HG03095 (cell line): Measurements from ENCODE around the gene LRRC8B.
"Not testable (repeated sequence)": the region's sequence is repeated elsewhere in the genome, so short reads cannot be mapped to it uniquely, and the experiment has no call there.

Experiments used
- ATAC-seq: cut with Tn5 transposase; IDR thresholded peaks from one replicate; pipeline ENCODE4 v1.9.1; 2021; ENCODE audit warnings: moderate library complexity; ENCODE audit not compliant: unreplicated experiment

LRRC8B gene

DNA sequence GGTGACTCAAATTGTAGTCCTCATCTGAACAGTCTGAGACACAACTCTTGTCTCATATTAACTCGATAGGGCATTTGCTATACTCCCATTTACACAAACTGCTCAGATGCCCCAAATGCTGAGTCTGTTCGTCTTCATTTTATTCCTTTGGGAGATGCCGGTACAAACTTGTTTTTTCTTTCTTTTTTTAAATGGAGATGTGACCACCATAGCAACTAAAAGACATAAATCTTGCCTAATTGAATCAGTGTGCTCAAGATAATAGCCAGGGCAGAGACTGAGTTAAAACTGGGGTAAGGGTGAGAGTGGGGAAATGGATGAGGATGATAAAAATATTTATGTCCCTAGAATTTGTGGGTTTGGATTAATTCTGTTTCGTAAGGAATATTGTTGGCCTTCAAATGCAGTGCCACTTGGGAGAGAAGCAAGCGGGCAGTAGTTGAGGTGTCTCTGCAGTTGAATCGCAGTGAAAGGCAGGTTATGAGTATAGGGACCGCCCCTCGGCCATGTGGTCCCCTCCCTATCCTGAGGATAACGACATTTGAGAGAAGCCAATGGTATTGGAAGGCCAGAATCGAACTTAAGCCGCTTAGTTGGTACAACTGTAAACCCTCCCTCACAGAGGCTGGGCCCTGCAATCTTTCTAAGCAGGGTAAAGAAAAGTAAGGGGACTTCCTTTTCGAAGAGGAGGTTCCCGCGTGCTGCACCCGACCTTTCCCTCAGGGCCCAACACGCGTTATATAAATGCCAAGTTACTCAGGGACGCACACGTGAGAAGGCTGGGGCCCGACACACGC, 859 bp upstream of the LRRC8B start:
- peak; percentile 21 for ATAC-seq

DNA sequence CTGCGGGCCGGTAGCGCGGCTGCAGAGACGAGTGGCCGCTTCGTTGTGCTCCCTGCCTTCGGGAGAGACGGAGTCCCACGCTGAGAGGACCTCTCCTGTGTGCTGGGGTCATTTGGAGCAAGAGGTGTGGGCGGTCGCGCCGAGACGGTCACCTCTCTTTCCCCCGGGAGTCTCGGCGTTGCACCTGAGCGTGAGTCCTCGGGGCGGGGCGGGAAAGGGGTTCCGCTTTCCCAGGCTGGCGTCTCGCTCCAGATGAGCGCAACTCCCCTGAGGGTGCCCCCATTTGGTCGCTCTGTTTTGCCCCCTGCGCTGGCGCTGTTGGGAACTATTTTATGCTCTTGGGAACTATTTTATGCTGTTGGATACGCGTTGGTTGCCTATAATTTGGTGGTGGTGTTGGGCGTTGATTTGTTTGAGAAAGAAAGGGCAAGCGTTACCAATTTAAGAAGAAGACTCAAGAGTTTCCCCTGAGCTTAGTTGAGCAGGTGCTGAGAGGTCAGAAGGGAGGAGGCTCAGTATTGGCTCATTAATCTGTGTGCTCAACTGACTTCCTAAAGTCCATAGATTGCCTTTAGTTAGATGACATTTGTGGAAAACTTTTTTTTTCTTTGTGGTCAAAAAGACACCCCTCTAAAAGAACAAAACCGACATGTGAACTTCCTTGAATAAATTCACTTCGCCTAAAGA, 683 bp downstream of the LRRC8B start:
- ATAC-seq: peak; percentile 22

DNA sequence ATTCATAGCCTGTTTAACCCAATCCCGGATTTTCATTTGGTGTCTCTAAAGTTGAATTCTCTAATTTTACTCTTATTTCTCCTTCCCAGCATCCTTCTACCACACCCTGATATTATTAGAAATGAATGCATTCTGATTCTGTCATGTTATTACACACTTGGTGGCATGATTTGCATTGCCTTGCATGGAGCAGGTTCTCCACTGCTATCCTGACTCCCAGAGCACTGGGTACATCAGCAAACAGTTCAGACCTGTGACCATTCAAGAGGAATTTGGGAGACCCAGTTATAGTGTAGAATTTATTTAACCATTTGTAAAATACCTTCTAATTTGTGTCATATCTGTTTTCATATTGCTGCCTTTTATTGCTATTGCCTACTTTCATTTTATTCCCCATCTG, 2.6 kb downstream of the LRRC8B start:
- no peak for ATAC-seq

DNA sequence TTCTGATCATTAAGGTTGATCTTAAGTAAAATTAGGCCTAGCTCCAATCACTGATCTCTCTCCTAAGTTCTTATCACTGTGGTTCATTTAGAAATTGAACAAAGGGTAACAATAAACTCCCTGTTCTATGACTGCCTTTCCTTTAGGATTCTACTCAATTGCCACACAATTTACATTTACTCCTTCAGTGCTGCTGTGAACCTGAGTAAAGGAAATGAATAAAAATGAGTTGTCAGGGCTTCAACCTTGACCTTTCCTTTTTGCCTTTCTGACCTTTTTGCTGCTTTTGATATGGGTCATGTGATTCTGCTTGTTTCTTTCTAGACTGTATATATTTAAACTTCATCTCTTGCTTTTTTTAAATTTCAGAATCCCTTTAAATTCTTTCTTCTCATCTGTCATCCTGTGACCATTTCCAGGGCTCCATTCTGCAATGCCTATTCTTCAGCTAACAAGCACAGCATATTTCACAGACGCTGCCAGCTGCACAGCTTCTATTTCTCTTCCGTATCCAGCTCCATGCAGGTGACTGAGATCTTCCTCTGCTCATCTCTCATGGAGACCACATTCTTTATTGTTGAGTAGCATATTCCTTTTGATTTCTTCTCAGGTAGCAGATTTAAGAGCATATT, 3.2 kb downstream of the LRRC8B start:
- no peak for ATAC-seq

DNA sequence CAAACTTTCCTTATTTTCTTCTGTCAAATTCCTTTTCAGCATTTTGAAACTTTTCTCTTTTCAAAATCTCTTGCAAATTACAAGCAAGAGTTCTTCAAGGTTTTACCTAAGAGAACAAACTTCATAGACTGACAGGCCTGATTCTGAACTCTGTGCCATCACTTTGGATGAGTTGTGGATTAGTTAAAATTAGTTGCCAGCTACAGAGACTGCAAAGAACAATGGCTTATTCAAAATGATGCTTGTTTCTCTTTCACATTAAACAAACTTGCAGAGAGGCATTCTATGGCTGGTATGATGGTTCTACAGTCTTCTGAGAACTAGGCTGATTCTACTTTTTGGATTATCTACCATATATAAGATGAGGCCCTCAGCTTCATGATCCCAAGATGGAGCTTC, 3.8 kb downstream of the LRRC8B start:
- ATAC-seq: no peak

DNA sequence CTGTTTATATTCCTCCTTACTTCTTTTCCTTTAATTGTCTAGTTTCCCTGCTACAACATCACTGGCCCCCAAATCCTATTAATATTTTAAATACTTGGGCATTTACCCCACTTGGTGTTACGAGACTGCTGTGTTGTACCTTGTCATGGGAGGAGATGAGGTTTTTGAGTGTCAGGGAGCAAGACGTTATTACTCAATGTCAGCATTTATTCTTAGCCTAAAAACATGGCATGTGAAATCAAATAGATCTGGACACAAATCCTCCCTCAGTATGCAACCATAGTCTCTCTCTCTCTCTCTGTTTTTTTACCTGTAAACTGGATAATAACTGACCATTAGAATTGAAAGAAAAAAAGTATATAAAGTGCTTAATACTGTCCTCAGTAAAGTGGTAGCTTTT, 4.6 kb downstream of the LRRC8B start:
- ATAC-seq: no peak

DNA sequence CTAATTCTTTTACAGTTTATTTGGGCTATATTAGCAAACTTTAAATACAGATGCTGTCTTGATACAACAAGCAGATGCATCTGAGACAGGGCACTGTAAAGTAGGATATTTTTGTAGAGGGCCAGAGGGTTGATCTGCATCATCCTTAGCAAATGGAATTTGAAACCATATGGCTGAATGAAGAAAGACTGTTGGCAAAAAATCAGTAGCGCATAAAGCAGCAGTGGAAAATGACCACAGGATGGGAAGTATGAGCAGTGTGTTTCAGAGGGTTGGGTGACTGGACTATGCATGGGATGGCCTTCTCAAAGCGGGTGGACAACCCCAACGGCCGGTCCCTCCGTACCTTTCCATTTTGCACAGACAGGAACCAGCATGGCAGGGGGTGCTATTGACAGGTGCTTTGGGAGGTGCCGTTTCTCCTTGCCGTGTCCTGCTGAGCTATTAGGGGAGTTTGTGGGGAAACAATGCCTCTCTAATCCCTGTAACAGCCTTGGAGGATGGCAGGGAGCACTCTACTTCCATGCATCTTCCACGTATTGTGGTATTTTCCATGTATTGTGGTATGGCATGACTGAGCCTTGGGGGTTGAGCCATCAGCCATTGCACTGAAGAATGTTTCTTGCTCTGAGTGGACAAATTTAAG, 5.9 kb downstream of the LRRC8B start:
- ATAC-seq: no peak

DNA sequence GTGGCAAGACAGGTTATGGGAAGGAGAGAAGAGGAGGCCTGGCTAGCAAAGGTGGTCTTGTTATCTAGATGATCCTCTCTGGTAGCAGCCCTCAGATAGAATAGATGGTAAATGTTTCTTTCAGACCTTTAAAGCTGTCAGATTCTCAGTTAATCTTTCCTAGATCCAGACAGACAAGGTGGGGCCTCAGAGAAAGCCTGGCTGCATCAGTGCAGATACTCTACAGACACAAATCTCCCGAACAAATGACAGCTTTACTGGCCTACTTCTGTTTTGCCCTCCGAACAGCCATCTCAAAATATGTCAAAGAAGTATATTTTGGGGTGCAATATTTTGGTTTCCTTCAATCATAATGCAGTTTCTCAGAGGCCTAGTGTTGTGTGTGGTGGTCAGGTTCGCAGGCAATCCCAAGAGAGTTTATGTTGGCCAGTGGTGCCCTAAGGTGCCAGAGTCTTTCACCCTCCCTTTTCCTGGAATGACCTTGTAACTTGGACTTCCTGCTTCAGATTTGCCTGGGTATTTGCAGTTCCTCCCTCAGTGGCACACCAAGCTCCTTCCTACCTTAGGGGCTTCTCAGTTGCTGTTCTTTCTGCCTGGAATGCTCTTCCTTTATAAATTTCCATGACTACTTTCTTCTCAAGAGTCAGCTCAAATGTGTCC, 7.0 kb downstream of the LRRC8B start:
- no peak for ATAC-seq

DNA sequence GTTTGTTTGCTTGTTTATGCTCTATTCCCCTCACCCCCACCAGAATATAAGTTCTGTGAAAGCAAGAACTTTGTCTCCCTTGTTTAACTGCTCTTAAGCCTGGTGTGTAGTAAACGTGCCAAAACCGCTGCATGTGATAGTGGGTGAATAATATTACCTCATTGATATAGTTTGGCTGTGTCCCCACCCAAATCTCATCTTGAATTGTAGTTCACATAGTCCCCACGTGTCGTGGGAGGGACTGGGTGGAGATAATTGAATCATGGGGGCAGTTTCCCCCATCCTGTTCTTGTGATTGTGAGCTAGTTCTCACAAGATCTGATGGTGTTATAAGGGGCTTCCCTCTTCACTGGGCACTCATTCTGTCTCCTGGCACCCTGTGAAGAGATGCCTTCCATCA, 7.6 kb downstream of the LRRC8B start:
- ATAC-seq: no peak

DNA sequence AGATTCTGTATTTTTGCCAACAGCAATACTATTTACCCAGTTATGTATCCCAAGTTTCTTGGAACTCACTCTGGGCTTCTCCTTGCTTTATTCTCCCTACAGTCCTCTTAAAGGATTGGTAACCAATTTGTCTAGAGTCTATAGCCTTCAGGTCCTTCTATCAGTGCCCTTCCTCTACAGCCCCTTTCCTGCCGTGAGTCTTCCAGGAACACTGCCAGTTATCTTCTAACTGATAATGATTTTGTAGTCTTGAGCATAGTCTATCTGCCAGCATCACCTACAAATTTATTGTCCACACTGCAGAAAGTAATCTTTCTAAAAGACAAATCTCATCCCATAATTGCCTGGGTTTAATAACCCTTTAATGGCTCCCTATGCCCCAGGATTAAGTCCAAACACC, 8.2 kb downstream of the LRRC8B start:
- ATAC-seq: no peak

DNA sequence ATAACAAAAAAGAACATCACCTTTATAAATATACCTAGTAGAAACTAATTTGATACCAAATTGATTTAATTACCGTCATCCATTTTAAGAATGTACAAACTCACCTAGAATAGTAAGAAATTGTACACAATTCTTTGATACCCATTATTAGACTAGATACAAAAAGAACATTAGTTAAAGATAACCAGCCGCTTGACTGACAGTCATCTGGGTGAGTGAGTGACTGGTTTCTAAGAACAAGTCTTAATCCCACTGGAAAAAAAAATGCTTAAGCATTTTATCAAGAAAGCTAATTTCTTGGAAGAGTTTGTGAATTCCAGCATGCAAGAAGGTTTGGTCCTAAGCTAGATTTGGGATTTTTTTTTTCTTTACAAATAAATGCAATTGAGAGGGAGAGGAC, 10.9 kb downstream of the LRRC8B start:
- ATAC-seq: no peak

DNA sequence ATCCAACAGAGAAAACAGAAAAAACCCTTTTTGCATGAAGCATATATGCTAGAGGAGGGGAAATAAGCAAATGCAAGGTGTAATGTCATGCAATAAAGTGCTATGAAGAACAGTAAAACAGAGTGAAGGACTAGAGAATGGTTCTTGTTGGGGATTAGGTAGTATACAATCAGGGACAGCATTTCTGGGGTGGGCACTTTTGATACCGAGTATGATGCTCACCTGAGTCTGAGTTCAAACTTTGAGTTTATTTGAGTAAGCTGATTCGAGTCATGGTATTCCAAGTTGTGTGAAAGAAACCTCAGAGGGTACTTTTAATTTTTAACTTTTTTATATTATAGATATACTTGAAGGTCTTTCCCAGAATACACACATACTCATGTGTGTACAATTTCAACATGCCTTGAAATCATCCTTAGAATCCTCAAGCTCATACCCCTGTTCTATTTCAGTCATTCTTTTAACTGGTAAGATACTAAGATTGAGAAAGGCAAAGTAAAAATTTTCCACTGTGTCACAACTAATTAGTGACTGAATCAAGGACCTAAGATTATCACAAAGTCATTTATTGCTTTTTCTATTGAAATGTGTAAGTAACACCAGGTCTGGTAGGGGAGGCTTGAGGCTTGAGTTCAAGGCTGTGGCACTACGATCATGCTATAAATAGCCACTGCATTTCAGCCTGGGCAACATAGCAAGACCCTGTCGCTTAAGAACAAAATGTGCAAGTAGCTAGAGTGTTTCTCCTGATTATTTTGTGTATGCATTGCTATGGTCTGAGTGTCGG, 12.1 kb downstream of the LRRC8B start:
- no peak for ATAC-seq

DNA sequence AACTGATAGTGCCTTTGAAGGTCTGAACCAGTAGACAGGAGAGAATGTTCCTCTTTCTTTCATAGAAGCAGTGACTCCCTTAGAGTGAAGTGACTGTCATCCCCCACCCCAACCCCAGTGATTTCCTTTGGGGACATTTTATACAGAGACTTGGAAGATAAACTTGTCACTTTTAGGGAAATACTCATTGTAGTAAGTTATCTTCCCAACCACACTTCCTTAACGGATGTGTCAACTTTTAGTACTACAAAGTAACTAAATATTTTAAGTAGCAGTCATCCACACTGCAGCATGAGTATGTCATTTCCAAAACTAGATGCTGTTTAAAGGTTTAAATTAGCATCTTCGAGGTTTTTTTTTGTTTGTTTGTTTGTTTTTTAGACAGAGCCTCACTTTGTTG, 13.7 kb downstream of the LRRC8B start:
- no peak for ATAC-seq

DNA sequence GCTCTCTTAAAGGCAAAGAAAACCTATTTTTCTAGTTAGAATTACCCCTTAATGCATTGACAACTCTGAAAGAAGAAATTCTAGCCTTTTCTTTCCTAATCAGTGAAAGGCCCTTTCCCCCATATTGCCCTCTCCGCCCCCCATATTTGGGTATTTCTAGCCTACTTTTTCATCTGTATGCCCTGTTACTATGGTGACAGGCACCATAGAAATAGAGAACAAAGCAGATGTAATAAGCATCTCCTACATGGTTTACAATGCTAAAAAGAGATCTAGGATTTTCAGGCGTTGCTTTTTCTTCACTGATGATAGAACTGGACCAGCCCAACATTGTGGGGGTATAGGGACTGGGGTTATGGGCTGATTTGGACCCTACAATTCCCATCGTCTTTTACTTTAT, 14.5 kb downstream of the LRRC8B start:
- no peak for ATAC-seq

DNA sequence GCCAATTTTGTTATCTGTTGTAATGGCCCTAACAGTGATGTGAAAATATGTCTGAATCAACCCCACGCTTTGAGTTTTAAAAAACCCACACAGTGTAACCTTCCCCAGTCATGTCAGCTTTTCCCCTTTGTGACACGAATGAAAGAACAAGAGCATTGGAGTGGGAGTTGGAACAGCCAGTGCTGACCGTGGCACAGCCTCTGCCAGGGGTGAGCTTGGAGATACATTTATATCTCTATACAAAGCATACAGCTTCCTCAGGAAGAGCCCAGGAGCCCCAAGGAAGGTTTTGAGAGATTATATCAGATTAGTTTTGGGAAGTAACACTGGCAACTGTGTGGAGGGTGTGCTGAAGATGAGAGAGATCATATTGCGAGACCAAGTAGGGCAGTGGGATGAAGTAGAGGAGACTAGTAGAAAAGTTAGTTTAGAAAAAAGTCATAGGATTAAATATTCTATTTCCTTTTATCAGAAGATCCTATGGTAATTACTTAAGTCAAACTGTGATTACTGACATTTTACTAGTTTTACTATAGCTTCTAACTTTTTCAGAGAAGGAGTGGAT, 15.9 kb downstream of the LRRC8B start:
- no peak for ATAC-seq

DNA sequence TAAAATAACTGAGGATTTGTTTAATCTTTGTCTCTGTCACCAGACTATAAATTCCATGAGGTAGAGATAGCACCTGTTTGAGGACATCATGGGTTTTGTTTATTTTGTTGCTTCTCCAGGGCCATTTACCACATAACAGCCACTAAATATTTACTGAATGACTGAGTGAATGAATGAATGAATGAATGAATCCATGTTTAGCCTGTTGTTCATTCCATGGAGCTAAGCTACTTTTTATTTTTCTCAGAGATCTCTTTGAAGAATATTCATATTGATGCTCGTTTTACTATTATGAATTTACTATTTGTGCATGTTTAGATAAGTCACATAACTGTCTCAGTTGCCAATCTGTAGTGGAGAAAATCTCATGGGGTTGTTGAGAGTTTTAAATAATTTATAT, 17.7 kb downstream of the LRRC8B start:
- no peak for ATAC-seq

DNA sequence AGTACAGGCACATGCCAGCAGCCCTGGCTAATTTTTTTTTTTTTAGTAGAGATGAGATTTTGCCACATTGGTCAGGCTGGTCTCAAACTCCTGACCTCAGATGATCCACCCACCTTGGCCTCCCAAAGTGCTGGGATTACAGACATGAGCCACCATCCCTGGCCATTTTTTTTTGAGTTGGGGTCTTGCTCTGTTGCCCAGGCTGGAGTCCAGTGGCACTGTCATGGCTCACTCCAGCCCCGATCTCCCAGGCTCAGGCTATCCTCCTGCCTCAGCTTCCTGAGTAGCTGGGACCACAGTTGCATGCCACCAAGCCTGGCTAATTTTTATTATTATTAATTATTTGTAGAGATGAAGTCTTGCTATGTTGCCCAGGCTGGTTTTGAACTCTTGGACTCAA, 19.0 kb downstream of the LRRC8B start:
- not testable (repeated sequence) for ATAC-seq

DNA sequence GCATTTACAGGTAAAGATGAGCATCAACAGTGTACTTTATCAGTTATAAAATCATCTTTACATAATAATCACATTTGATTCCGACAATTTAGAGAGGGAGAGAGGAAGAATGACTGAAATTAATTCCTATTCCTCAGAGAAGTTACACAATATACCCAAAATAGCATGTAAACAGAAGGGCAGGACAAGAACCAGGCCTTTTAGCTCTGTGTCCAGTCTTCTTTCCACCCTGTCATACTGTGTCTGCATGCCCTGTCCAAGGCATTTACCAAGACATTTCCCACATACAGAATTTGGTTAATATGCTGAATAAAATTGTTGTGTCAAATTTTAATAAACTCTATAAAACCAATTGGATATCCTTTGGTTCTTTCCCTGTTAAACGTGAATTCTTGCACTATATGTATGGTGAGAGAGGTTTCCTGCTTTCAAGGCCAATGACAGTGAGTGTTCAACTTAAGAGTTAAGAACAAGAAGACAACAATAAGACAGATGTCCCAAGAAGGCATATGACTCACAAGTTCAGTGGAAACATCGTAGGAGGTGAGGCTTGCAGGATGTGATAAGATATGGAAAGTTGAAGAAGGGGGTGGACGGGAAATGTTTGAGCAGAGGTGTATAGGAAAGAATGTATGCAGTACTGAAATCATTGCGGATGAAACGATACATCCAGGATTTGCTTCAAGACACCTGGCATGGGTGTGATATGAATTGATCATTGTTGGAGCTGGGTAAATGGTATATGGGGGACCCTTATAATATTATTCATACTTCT, 20.8 kb downstream of the LRRC8B start:
- no peak for ATAC-seq
